ENCODE measurements around the gene TOP2B. TPM values are rescaled to one million over a fixed set of nuclear protein-coding genes. Genes with fewer than 3 reads are reported as not detected.

Gene TOP2B
- total RNA-seq, 1 experiment from 2014 or later, result 181 TPM

DNA sequence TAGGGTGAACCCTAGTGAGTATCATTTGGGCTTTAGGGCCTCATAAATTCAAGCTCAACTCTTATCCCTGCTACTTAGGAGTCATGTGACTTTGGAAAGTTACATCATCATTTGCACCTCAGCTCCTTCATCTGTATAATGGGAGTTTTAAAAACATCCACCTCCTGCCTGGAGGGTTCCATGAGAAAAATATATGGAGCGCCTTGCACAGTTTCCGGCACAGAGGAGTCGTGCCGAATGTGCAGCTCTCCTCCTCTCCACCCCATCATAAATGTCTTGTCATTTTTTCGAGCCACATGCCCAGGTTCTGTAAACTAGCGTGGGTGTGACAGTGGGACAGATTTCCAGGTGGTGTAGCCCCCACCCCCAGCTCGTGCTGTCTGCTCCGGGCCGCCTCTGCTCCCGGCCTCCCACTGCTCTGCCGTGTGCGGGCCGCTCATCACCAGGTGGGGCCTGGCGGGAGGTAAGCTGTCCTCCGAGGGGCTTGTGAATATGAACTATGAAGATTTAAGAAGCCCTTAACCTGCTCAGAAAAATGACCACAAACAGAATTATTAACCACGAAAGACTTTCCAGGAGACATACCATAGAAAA, 90.4 kb downstream of the TOP2B start:
- Mint-ChIP-seq H3K27ac (no peak overlapping the region), H3K4me1 (peaks cover 9 to 21% of the 10 kb centered on the region in 2 experiments), H3K27me3 (ENCODE audit: low read depth) (no peaks in the 10 kb centered on the region), H3K4me3 (no peak overlapping the region), H3K9me3 (no peaks in the 10 kb centered on the region; a peak in 1 of 5 replicates), H3K36me3 (ENCODE audit: insufficient read depth in 1 of 3, low read depth in 3 of 3) (no peaks in the 10 kb centered on the region; a peak in 1 of 7 replicates)
- H3K4me1 ChIP-seq (ENCODE audit: insufficient read depth, low read length), result no peaks in the 10 kb centered on the region; the same call in 1 of the 2 replicates
- H2AFZ ChIP-seq (ENCODE audit: low read length), result no peak overlapping the region
- no peak for DNase-seq
- no peak overlapping the region for H4K5ac ChIP-seq (ENCODE audit: insufficient read length, low read depth, low read length)
- TF ChIP-seq, protein P1, sequence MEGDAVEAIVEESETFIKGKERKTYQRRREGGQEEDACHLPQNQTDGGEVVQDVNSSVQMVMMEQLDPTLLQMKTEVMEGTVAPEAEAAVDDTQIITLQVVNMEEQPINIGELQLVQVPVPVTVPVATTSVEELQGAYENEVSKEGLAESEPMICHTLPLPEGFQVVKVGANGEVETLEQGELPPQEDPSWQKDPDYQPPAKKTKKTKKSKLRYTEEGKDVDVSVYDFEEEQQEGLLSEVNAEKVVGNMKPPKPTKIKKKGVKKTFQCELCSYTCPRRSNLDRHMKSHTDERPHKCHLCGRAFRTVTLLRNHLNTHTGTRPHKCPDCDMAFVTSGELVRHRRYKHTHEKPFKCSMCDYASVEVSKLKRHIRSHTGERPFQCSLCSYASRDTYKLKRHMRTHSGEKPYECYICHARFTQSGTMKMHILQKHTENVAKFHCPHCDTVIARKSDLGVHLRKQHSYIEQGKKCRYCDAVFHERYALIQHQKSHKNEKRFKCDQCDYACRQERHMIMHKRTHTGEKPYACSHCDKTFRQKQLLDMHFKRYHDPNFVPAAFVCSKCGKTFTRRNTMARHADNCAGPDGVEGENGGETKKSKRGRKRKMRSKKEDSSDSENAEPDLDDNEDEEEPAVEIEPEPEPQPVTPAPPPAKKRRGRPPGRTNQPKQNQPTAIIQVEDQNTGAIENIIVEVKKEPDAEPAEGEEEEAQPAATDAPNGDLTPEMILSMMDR (conservative IDR thresholded peaks at IDR 0.05), result no peak
- no peaks in the 10 kb centered on the region for H4K20me1 ChIP-seq (ENCODE audit: control insufficient read depth, insufficient read depth, insufficient read length)
- H2BK20ac ChIP-seq (ENCODE audit: low read depth, low read length, poor library complexity, severe bottlenecking), result no peak overlapping the region
- no peak overlapping the region for H3K56ac ChIP-seq (ENCODE audit: insufficient read length, low read depth, low read length)
- no peaks in the 10 kb centered on the region for H3K9me3 ChIP-seq (ENCODE audit: control insufficient read depth, low read depth, low read length)
- H3K14ac ChIP-seq (ENCODE audit: insufficient read depth, low read length), result no peak overlapping the region
- no peaks in the 10 kb centered on the region for H3K79me1 ChIP-seq (ENCODE audit: insufficient read depth, low read depth, low read length, poor library complexity, severe bottlenecking)
- H4K91ac ChIP-seq (ENCODE audit: insufficient read length, low read depth, low read length), result no peak overlapping the region
- no peak overlapping the region for H3K23ac ChIP-seq (ENCODE audit: insufficient read length, low read depth, low read length)
- H3K27ac ChIP-seq (ENCODE audit: insufficient read length, low read depth, low read length), result no peak overlapping the region
- H3K4ac ChIP-seq (ENCODE audit: low read depth, low read length), result no peak overlapping the region
- no peak overlapping the region for H2BK12ac ChIP-seq (ENCODE audit: insufficient read length, low read depth, low read length)
- no peak overlapping the region for H4K8ac ChIP-seq (replicated peaks; ENCODE audit: insufficient read length, low read depth, low read length)
- no peak overlapping the region for H2BK120ac ChIP-seq (ENCODE audit: low read depth, low read length, poor library complexity, severe bottlenecking)
- H3K9ac ChIP-seq (ENCODE audit: extremely low read depth, insufficient read length, low read length), result no peak overlapping the region
- no peak overlapping the region for H2BK5ac ChIP-seq (ENCODE audit: insufficient read length, low read length)
- no peak overlapping the region for H2BK15ac ChIP-seq (ENCODE audit: low read depth, low read length)
- no peak overlapping the region for H3T11ph ChIP-seq (ENCODE audit: low read length)
- no peak overlapping the region for H2AK5ac ChIP-seq (ENCODE audit: insufficient read length, low read length)
- no peak overlapping the region for H3K4me2 ChIP-seq (ENCODE audit: insufficient read depth, insufficient read length, low read length)
- H3K27me3 ChIP-seq (ENCODE audit: insufficient read depth, low read length), result no peaks in the 10 kb centered on the region
- H3K18ac ChIP-seq (ENCODE audit: insufficient read length, low read depth, low read length), result no peak overlapping the region
- no CpG with 5 or more reads among the region's 16 CpGs for WGBS (ENCODE audit: extremely low coverage, insufficient read length, low lambda C conversion rate)
- no peaks in the 10 kb centered on the region for H3K23me2 ChIP-seq (ENCODE audit: insufficient read length, low read depth, low read length, poor library complexity, severe bottlenecking)
- no peaks in the 10 kb centered on the region for H3K79me2 ChIP-seq (ENCODE audit: insufficient read depth, low read length)
